DMS53 treated with DMSO at 0.1 percent for 48 hours (cell line): ENCODE data around the gene MACROD1.
"Not testable (repeated sequence)": the region's sequence is repeated elsewhere in the genome, so short reads cannot be mapped to it uniquely, and the experiment has no call there.

Experiments used
- DNase-seq: peaks from one replicate; lab custom pipeline; 2025; ENCODE audit not compliant: unreplicated experiment; lab: John Stamatoyannopoulos, UW

The MACROD1 gene

GRCh38 chr11:64059339-64060140, 106.4 kb downstream of the MACROD1 start:
- DNase-seq, result no peak

DNA sequence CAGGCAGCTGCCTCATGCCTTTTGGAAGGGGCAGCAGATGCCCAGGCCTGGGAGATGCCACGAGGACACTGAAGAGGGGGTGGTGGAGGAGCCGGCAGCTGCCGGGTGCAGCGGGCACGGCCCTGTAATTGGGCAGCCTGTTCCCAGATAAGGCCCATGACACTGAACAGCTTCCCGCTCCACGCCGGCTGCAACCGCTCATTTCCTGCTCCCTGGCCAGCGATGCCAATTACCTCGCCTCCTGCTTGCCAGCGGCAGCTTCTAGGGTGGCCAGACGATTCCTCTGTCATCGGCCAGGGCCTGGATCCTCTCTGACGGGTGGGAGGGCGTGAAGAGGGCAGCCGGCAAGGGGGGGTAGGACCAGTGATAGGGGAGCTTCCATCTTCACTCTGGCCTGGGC, 107.4 kb downstream of the MACROD1 start:
- DNase-seq, result no peak

DNA sequence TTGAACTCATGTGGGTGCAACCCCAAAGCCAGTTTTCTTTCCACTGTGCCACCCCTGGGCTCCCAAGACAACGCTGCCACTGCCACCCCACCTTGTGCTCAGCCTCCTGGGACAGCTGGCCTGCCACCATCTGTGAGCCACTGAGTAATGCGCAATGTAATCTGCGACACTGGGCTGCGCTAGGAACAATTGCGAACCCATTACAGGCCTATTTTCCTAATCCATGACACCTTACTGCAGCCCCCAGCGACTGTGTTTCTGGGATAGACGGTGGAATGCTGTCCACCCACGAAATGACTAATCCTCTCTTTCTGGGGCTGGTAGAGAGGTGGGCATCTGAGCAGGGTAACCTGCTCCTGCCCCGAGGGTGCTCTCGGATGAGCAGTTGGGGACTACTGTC, 108.0 kb downstream of the MACROD1 start:
- no peak for DNase-seq

- DNase-seq, result no peak
Observed at GRCh38 chr11:64056861-64057260, 109.1 kb downstream of the MACROD1 start.

DNA sequence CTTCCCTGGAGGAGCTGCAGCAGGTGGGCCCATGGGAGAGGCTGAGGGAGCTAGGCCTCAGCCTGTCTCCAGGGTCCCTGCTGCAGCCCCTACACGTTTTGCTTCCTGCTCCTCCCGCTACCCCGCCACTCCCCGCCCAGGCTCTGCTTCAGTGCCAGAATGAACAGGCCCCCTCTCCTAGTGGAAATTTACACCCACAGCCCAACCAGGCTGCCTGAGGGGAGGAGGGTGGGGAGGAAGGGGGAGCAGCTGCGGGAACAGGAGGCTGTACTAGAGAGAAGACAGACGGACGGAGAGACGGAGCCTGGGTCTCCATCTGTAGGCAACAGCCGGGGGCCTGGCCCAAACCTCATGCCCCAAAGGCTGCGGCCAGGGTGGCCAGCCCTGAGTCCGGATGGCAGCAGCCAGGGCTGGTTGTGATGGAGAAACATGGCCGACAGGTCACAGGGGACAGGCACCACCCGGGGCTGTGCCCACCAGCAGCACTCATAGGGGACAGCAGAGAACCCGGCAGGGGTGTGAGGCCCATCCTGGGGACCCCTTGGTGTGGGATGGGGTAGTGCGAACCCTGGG, 109.6 kb downstream of the MACROD1 start:
- DNase-seq, result no peak

DNA sequence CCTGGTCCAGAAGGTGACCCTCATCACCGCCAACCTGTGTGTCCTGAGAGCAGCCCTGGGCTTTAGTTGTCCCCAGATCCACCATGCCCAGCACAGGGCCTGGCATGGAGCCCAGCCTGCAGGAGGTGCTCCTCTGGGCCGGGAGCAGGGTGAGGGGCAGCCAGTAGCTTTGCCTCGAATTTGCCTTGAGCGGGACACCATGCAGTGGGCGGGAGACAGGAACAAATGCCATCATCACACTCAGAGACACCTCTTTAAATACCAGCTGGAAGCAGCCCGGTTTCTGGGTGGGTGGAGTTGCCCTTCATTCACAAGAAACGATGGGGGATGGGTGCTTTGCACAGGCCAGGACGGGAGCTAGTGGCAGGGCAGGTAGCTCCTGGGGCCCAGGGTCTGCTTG, 110.8 kb downstream of the MACROD1 start:
- DNase-seq, result no peak

GRCh38 chr11:64053699-64054098, 112.2 kb downstream of the MACROD1 start:
- DNase-seq, result no peak

- DNase-seq, result no peak
Observed at GRCh38 chr11:64052938-64053622, 112.8 kb downstream of the MACROD1 start.

DNA sequence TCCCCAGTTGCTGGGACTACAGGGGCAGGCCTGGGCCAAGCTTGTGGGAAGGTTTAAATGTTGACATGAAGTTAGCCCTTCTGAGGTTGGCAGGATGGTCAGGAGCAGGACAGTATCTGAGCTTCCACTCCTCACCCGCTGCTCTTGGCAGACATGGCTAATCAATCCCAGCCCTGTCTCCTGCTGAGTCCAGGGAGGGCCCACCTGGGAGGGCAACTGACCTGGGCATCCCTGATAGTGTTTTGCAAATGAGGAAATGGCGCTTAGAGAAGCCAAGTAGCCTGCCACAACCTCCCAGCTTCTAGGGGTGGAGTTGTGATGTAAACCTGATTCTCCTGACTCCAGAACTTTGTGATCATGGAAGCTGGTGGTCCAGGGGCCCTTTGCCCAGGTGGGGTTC, 113.5 kb downstream of the MACROD1 start:
- DNase-seq, result no peak

DNA sequence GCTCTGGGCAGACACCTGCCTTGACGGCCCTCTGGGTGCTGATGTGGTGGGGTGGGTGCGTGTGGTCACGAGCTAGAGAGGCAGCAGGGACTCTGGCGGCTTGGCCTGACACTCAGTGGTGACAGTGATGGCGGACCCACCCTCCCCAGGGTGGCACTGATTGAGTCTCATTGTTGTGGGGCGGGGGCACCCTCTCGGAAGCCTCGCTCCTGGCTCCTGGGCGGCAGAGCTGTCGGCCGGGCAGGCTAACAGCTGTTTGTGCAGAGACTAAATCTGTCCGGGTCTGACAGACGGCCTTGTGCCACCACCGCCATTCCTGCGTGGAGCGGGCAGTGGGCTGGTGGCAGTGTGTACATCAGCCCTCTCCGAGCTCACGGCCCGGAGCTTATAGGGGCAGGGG, 114.6 kb downstream of the MACROD1 start:
- DNase-seq, result no peak

DNA sequence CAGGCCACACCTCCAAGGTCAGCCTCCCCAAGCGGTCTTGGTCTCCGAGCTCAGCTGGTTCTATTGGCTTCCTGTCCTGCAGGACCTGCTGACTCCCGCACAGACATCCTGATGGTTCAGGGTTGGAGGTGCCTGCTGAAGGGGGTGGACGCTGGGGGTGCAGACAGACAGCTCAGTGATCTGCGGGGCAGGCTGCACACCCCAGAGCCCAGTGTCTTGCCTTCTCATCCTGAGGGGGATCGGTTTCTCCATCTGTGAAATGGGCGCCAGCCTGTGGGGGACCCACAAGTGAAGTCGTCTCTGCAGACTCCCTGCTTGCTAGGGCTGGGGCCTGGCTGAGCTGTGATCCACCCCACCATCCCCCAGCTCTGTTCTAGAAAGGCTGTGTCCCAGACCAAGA, 116.4 kb downstream of the MACROD1 start:
- no peak for DNase-seq

DNA sequence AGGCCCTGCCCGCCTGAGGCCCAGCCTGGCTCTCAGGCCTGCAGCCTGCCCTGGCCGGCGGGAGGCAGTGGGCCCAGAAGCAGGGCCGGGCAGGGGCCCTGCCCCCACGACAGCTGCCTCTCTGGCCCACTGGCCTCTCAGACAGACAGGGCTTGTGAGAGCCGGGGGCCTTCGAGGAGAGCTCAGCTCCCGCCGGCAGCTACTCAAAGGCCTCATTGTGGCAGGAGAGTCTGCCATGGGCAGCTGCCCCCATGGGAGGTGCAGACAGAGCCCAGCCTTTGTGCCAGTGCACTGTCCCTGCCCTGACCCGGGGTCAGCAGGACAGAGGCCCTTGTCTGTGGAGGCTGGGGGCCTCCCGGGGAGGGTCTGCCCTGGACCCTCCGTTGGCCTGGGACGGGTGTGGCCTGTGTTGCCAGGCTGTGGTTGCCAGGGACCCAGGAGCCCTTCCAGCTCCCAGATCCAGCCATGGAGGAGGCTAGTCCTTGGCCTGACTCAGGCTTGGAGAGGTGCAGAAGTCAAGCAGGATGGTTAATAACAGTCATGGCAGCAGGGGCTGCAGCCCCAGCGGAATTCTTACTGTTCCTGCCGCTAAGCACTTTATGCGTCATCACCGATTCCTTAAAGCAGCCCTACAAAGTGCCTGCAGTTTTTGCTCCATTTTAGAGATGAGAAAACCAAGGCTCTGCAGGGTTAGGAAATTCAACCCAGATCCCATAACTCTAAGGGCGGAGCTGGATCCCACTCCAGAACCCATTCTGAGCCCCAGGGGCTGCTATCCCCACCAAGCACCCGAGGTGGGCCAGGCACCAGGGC, 117.7 kb downstream of the MACROD1 start:
- DNase-seq, result no peak

- not testable (repeated sequence) for DNase-seq
Observed at GRCh38 chr11:64047373-64047772, 118.5 kb downstream of the MACROD1 start.

DNA sequence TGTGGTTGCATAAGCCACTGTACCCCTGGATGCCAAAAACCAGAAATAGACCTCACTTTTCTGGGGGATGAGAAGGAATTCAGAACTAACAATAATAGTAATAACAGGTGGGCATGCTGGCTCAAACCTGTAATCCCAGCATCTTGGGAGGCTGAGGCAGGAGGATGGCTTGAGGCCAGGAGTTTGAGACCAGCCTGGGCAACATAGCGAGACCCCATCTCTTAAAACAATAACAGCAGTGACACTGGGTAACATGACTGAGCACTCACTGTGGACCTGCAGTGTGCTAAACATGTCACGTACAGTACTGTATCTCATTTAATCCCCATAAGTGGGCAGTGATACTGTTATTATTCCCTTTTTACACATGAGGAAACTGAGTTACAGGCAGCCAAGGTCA, 120.2 kb downstream of the MACROD1 start:
- no peak for DNase-seq

DNA sequence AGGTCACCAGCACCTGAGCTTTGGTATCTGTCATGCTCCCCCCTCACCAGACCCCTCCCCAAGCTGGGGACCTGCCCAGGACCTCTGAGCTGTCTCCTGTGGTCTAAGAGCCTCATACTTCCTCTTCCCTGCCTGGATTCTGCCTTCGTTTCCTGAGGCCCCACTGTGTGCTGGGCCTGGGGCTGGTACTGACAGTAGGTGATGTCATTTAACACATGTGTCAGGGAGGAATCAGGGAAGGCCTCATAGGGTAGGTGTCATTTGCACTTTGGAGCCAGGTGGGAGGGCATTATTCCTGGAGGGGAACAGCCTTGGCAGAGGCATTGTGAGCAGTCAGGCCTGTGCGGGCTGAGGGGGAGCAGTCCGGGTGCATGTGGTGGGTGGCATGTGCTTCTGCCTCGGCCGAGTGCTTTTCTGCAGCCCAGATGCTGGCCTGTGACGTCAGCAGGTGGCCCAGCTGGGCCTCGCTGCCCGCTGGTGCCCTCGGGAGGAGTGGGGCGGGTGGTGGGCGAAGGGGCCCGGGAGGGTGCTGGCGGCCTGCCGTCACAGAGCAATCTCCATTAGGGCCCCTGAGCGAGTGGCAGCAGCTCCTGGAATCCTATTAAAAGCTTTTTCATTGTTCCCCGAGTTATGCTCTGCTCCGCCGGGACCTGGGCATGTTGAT, 121.1 kb downstream of the MACROD1 start:
- DNase-seq, result no peak

- no peak for DNase-seq
Observed at GRCh38 chr11:64043545-64043944, 122.4 kb downstream of the MACROD1 start.

DNA sequence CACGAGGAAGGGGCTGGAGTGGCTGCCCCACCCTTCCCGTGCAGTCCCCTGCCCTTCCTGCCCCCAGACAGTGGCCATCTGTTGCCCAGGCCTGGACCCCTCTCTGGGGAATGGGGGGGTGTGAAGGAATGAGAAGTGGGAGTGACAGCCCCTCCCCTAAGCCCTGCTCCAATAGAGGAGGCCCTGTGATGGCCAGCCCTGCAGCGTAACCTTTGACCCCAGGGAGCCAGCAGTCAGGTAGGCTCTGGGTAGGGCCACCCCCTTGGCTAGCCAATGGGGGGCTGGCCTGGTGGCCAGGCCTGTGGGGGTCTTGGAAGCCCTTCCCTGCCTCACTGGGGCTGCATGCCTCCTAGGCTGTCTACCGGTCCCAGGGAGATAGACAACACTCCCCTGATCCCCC, 123.6 kb downstream of the MACROD1 start:
- no peak for DNase-seq

DNA sequence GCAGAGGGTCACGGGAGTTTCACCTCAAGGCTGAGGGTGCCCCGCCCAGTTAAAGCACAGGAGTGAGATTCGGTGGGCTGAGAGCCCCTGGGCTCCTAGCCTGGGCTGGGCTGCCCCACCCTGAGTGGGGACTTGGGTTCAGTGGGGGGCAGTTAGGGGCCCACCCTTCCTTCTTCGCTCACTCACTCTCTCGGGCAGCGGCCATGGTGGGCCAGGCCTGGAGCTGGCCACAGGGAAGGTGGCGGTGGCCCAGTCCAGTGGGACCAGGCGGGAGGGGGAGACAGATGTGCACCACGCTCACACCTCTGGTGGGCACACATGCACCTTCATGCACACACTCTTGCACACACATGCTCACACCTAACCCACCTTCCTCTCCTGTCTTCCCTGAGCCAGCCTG, 124.1 kb downstream of the MACROD1 start:
- no peak for DNase-seq

- no peak for DNase-seq
Observed at GRCh38 chr11:64040684-64041322, 125.1 kb downstream of the MACROD1 start.

GRCh38 chr11:64039012-64039665, 126.8 kb downstream of the MACROD1 start:
- DNase-seq, result no peak
